Heart left ventricle (tissue), 16 donors: ENCODE measurements around the gene NR1H2. TPM values are rescaled to one million over a fixed set of nuclear protein-coding genes. Genes with fewer than 3 reads are reported as not detected.
"Not testable (repeated sequence)": the region's sequence is repeated elsewhere in the genome, so short reads cannot be mapped to it uniquely, and the experiment has no call there.

Experiments used
- ATAC-seq, 4 donors: fragments of 200-7000 bp; cut with Tn5 transposase; one replicate each; pipeline ENCODE4 v1.9.1; 2020 to 2022; ENCODE audit warnings: moderate library complexity in 4 of 4, mild to moderate bottlenecking in 3 of 4, moderate number of reproducible peaks in 1 of 4
- DNase-seq, 5 donors: peaks; one replicate each; pipeline ENCODE4 v3.0.0-alpha.2; 2020
- H3K27ac ChIP-seq, 12 donors: fragments of 200-600 bp; sonication (generic) in 4 of 12; one replicate each; pipeline versions ENCODE4 v1.5.0 to v1.8.0; 2016 to 2022; ENCODE audit warnings: mild to moderate bottlenecking in 2 of 12
- H3K27me3 ChIP-seq, 9 donors: fragments of 200-600 bp; sonication (generic) in 2 of 9; one replicate each; pipeline versions ENCODE4 v1.5.1 to v1.8.0; 2016 to 2022; ENCODE audit warnings: mild to moderate bottlenecking in 3 of 9
- H3K36me3 ChIP-seq, 9 donors: fragments of 200-600 bp; sonication (generic) in 2 of 9; one replicate each; pipeline versions ENCODE4 v1.5.0 to v1.8.0; 2018 to 2022; ENCODE audit warnings: mild to moderate bottlenecking in 2 of 9
- H3K4me1 ChIP-seq, 12 donors: fragments of 200-600 bp; sonication (generic) in 4 of 12; one replicate each; pipeline versions ENCODE4 v1.5.0 to v1.8.0; 2016 to 2022; ENCODE audit warnings: mild to moderate bottlenecking in 3 of 12
- H3K4me3 ChIP-seq, 12 donors: fragments of 200-600 bp; sonication (generic) in 4 of 12; one replicate each; pipeline versions ENCODE4 v1.5.0 to v1.8.0; 2017 to 2022; ENCODE audit warnings: mild to moderate bottlenecking in 9 of 12, moderate library complexity in 4 of 12
- H3K9me3 ChIP-seq, 12 donors: fragments of 200-600 bp; sonication (generic) in 4 of 12; one replicate each; pipeline versions ENCODE4 v1.5.0 to v1.8.0; 2016 to 2022; ENCODE audit warnings: mild to moderate bottlenecking in 1 of 12
- POLR2A ChIP-seq, 2 donors: fragments of 450-650 bp; IDR thresholded peaks; one replicate each; pipeline ENCODE4 v1.6.1; 2017; ENCODE audit warnings: antibody characterized with exemption in 2 of 2, mild to moderate bottlenecking in 2 of 2, moderate library complexity in 2 of 2
- WGBS, 4 donors: extraction: QIAGEN DNeasy Blood & Tissue Kit in 2 of 4; methylation state at CpG; one replicate each; pipeline versions ENCODE4 v1.1.5 to v1.1.7; 2013 to 2018; 5-methylcytosine and 5-hydroxymethylcytosine counted together
- intact Hi-C, 10 donors: fragments of 100-400 bp; cut with DNase I; formaldehyde crosslinking; loops; one replicate each; pipeline versions ENCODE4 v1.11.1 to v1.14.2; 2022
- polyA plus RNA-seq, 2 donors: library from polyadenylated mRNA; stranded (reverse); fragments of 200-250 nt; gene quantifications; one replicate each; pipeline ENCODE4 v1.2.3, GENCODE V29; 2013
- total RNA-seq, 9 donors: library from RNA; depleted of rRNA in 2 of 9; stranded (reverse); fragments of >200 nt in 2 of 9; fragmentation: NEBNext Ultra II Directional in 3 of 9; extraction: Animal tissue kit (Norgen Biotek cat#: 25700) in 3 of 9; gene quantifications; one replicate each; pipeline versions ENCODE4 v1.1.0 to v1.2.4, GENCODE V29; 2016 to 2023
- TF ChIP-seq, protein P1 (sequence below), 12 donors: fragments of 200-600 bp; sonication (generic) in 4 of 12; IDR thresholded peaks; one replicate each; pipeline versions ENCODE4 v1.5.0 to v1.8.0; 2018 to 2022; ENCODE audit warnings: antibody characterized with exemption in 12 of 12, mild to moderate bottlenecking in 5 of 12
- donor health status: ischemic (EF 13 %, LVEDD 7.1; RV severe dilation, severe dysfunction).
- donor health status: healthy with polysubstance abuse.
- donor health status: DM: no; HTN: yes; CAD: no.
- donor health status: DM: no; HTN: no; CAD: no.
- donor health status: ischemic (EF 25% LVEDD 6.9; RV normal size, moderate dysfunction).
- donor health status: ischemic (EF 25% LVEDD 5.7; RV mildly dilated, moderate dysfunction).
- donor health status: healthy.
- donor health status: DM: yes; HTN: yes; CAD: no.
- donor health status: ischemic (EF 35%, LVEDD 5.7; RV mildly dilated, moderate dysfunction).
- donor health status: nonischemic (EF 11% LVEDD 7.7; RV severe dilation, severe dysfunction).
- donor health status: DM: yes; HTN: yes; CAD: no.
- donor health status: PGD.
- donor health status: ischemic (EF 29% LVEDD 5.4; RV normal size, mild dysfunction).
- donor health status: nonischemic (EF 23%, LVEDD 6.1; RV moderate dilation, normal function).

NR1H2 gene
- total and polyA plus RNA-seq, 11 donors, result 66.2 to 162 (median 91.5) TPM

DNA sequence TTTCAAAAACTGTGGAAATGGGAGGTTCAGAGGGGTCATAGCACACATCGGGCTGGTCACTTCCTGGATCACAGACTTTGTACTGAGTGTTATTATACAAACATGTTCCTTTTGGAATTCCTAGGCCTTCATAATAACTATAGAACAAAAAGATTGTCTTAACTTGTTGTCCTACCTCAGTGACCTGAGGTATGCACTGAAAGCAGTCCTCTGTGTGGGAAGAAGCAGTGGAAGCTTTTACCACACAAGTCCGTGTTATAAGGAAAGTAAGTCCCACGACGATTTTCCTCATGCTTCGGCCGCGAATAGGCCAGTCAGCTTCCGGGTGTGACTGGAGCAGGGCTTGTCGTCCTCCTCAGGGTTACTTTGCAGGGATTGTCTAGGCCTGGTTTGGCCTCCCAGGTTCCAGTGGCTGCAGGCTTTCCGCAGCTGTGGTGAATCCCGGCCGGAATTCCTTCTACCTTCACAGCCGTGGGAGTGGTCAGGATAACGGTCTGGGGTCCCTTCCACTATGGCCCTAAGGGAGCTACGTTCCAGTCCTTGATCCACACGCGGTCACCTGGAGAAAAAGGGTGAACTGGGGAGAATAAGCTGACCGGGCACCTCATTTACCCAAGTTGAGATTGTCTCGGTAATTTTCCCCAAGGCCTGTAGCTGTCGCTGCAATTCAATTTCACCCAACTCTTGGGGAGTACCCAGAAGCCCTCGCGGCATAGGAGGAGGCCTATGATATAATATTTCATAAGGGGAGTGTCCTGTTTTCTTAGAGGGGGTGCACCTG, 26.8 kb upstream of the NR1H2 start:
- intact Hi-C loops, result loop anchor here in 1 of 10 donors (10.0 kb wide), 1 partner anchor 575 kb away; no protein-coding TSS in a partner anchor
- ATAC-seq, result no peak
- H3K27ac ChIP-seq, result peak overlapping the region in 1 of 12 donors; percentile 5

DNA sequence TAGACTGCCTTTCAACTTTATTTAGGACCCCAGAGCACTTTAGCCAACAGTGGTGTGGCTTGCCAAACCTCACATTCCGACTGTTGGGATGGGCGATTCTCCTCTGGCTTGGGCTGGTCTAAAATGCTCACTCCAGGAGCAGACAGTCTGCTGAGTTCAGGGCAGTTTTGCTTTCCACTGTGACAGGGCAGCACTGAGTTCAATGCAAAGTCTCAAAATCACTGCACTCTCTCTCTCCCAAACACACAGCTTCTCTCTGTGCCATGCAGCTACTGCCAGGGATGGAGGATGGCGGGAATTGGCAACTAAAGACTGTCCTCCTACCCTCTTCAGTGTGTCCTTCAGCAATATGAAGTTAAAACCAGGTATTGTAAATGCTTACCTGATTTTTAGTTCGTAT, 24.0 kb upstream of the NR1H2 start:
- ATAC-seq, result peak in 1 of 4 donors; percentile 13
- no peak overlapping the region for H3K27ac ChIP-seq
- no peaks in the 10 kb centered on the region for H3K4me1 ChIP-seq
- H3K36me3 ChIP-seq, result no peaks in the 10 kb centered on the region
- H3K4me3 ChIP-seq, result no peak overlapping the region
- intact Hi-C loops, result loop anchor here in 1 of 10 donors (10.0 kb wide), 1 partner anchor 573 kb away; no protein-coding TSS in a partner anchor
- TF ChIP-seq, protein P1, sequence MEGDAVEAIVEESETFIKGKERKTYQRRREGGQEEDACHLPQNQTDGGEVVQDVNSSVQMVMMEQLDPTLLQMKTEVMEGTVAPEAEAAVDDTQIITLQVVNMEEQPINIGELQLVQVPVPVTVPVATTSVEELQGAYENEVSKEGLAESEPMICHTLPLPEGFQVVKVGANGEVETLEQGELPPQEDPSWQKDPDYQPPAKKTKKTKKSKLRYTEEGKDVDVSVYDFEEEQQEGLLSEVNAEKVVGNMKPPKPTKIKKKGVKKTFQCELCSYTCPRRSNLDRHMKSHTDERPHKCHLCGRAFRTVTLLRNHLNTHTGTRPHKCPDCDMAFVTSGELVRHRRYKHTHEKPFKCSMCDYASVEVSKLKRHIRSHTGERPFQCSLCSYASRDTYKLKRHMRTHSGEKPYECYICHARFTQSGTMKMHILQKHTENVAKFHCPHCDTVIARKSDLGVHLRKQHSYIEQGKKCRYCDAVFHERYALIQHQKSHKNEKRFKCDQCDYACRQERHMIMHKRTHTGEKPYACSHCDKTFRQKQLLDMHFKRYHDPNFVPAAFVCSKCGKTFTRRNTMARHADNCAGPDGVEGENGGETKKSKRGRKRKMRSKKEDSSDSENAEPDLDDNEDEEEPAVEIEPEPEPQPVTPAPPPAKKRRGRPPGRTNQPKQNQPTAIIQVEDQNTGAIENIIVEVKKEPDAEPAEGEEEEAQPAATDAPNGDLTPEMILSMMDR (IDR thresholded peaks at IDR 0.05), result no peak
- no peak for TF ChIP-seq POLR2A (IDR thresholded peaks at IDR 0.05)
- no peaks in the 10 kb centered on the region for H3K9me3 ChIP-seq
- no peaks in the 10 kb centered on the region for H3K27me3 ChIP-seq
- 48 to 73% (median 66%) methylated on average over 3 to 4 of the region's 4 CpGs for WGBS, 4 donors
- no peak for DNase-seq

More for the DNA sequence above, 26.8 kb upstream of the NR1H2 start:
- no peaks in the 10 kb centered on the region for H3K27me3 ChIP-seq
- DNase-seq, result no peak
- H3K9me3 ChIP-seq, result peaks cover 0 to 12% (median 3%) of the 10 kb centered on the region in 12 donors
- H3K36me3 ChIP-seq, result no peaks in the 10 kb centered on the region
- TF ChIP-seq, protein P1 (IDR thresholded peaks at IDR 0.05), result no peak
- no peak for TF ChIP-seq POLR2A (IDR thresholded peaks at IDR 0.05)
- WGBS, 4 donors, result 57 to 70% (median 64%) methylated on average over 20 to 22 of the region's 22 CpGs
- H3K4me3 ChIP-seq, result no peak overlapping the region
- no peaks in the 10 kb centered on the region for H3K4me1 ChIP-seq

DNA sequence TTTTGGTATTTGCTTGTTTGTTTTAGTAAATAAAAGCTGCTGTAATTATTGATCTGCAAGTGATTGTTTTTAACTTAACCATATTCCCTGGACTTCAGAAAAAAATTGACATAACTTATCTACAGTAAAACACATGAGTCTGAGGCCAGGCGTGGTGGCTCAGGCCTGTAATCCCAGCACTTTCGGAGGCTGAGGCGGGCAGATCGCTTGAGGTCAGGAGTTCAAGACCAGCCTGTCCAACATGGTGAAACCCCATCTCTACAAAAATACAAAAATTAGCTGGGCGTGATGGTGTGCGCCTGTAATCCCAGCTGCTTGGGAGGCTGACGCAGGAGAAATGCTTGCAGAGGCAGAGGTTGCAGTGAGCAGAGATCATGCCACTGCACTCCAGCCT, 22.8 kb upstream of the NR1H2 start:
- DNase-seq, H3K36me3 ChIP-seq, H3K27me3 ChIP-seq, H3K27ac ChIP-seq, H3K9me3 ChIP-seq, H3K4me3 ChIP-seq, ATAC-seq: not testable (repeated sequence)
- whole genome bisulfite sequencing, 4 donors, result 87 to 95% (median 93%) methylated on average over 7 of the region's 7 CpGs
- H3K4me1 ChIP-seq, result peaks cover 0 to 10% (median 0%) of the 10 kb centered on the region in 12 donors
- intact Hi-C loops, result loop anchor here in 1 of 10 donors (10.0 kb wide), 1 partner anchor 571 kb away; no protein-coding TSS in a partner anchor

DNA sequence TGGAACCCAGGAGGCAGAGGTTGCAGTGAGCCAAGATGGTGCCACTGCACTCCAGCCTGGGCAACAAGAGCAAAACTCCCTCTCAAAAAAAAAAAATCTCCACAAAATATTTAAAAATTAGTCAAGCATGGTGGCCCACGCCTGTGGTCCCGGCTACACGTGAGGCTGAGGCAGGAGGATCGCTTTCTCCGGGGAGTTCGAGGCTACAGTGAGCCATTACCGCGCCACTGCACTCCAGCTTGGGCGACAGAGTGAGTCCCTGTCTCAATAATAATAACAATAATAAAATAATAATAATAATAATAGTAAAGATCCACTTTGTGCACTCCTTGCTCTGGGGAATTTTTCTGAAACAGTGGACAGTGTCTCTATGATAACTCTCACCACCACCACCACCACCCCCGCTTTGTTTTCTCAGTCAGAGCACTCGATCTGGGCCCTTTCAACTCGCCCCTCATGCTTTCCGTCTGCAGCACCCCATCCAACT, 19.5 kb upstream of the NR1H2 start:
- ATAC-seq, result no peak
- Histone ChIP-seq H3K36me3 (no peaks in the 10 kb centered on the region), H3K4me1 (peaks cover 0 to 13% (median 0%) of the 10 kb centered on the region in 12 donors), H3K27ac (peak overlapping the region in 2 of 12 donors; percentile 84 to 87), H3K27me3 (no peaks in the 10 kb centered on the region), H3K4me3 (peak overlapping the region in 5 of 12 donors; percentile 43 to 71 (median 54)), H3K9me3 (no peaks in the 10 kb centered on the region)
- TF ChIP-seq, protein P1 (IDR thresholded peaks at IDR 0.05), result no peak
- TF ChIP-seq POLR2A (IDR thresholded peaks at IDR 0.05), result no peak
- DNase-seq, result no peak
- intact Hi-C loops, result loop anchor here in 7 of 10 donors (1.0 to 10.0 kb wide), 10 partner anchors 61 to 568 kb away; partner anchors contain the start of genes JOSD2 (in 1 of the 7) and SPIB (in 1 of the 7)
- WGBS, 4 donors, result 35 to 38% (median 36%) methylated on average over 13 of the region's 13 CpGs
